IMR-90 (cell line): ENCODE measurements around the gene MAP4K1. TPM values are rescaled to one million over a fixed set of nuclear protein-coding genes. Genes with fewer than 3 reads are reported as not detected.

Source experiments
- ATAC-seq: fragments of 200-7000 bp; cut with Tn5 transposase; 2 replicates; pipeline ENCODE4 v1.9.1; 2020; ENCODE audit warnings: low read depth, mild to moderate bottlenecking, moderate library complexity
- BruUV-seq: library from RNA; stranded (reverse); fragments of 400-500 nt; replicated peaks from 2 replicates; lab custom pipeline; 2021; lab: Mats Ljungman, UMichigan
- CTCF ChIA-PET: fragments of 300-600 bp; formaldehyde crosslinking; extraction: SDS; loops from one replicate; lab custom pipeline; 2021; ENCODE audit warnings: antibody characterized with exemption; lab: Yijun Ruan, JAX
- POLR2A ChIA-PET: fragments of 300-600 bp; sonication (Branson Sonifier 250); formaldehyde crosslinking; loops from one replicate; lab custom pipeline; 2022; ENCODE audit warnings: antibody characterized with exemption; ENCODE audit not compliant: unreplicated experiment; lab: Charles Lee
- DNase-seq: peaks from one replicate; pipeline ENCODE4 v3.0.0; 2013
- H2AFZ ChIP-seq: replicated peaks from 2 replicates; pipeline ENCODE3; 2013; ENCODE audit warnings: low read length, mild to moderate bottlenecking; ENCODE audit not compliant: poor library complexity
- H2AK5ac ChIP-seq: 2 replicates; pipeline ENCODE4 v1.6.1; 2013; ENCODE audit warnings: low read depth, low read length, inconsistent platforms
- H2AK9ac ChIP-seq: replicated peaks from 2 replicates; pipeline ENCODE3; 2013; ENCODE audit warnings: mild to moderate bottlenecking, low read depth, low read length, moderate library complexity; ENCODE audit not compliant: poor library complexity
- H2BK120ac ChIP-seq: 2 replicates; pipeline ENCODE4 v1.6.1; 2013; ENCODE audit warnings: low read depth, low read length, inconsistent platforms
- H2BK15ac ChIP-seq: 3 replicates; pipeline ENCODE4 v1.6.1; 2013; ENCODE audit warnings: low read depth, low read length, inconsistent platforms
- H2BK20ac ChIP-seq: 2 replicates; pipeline ENCODE4 v1.6.1; 2013; ENCODE audit warnings: low read depth, mild to moderate bottlenecking, inconsistent platforms, low read length, moderate library complexity
- H2BK5ac ChIP-seq: 2 replicates; pipeline ENCODE4 v1.6.1; 2013; ENCODE audit warnings: mild to moderate bottlenecking, low read depth, low read length, inconsistent platforms; ENCODE audit not compliant: poor library complexity, severe bottlenecking
- H3K14ac ChIP-seq: replicated peaks from 2 replicates; pipeline ENCODE4 v1.6.1; 2013; ENCODE audit warnings: low read depth, low read length, inconsistent platforms
- H3K18ac ChIP-seq: 2 replicates; pipeline ENCODE4 v1.6.1; 2013; ENCODE audit warnings: low read depth, low read length, control low read depth
- H3K23ac ChIP-seq: 2 replicates; pipeline ENCODE4 v1.6.1; 2013; ENCODE audit warnings: low read depth, low read length, inconsistent platforms
- H3K27ac ChIP-seq: 2 replicates; pipeline ENCODE4 v1.5.1; 2013; ENCODE audit warnings: mild to moderate bottlenecking, control low read depth, low read length; ENCODE audit not compliant: insufficient read depth
- H3K27me3 ChIP-seq: 2 replicates; pipeline ENCODE4 v1.6.1; 2013; ENCODE audit warnings: low read length; ENCODE audit not compliant: control insufficient read depth, insufficient read depth
- H3K36me3 ChIP-seq: 2 replicates; pipeline ENCODE4 v1.6.1; 2013; ENCODE audit warnings: low read length, mixed read lengths; ENCODE audit not compliant: control insufficient read depth, insufficient read depth
- H3K4ac ChIP-seq: 2 replicates; pipeline ENCODE4 v1.6.1; 2013; ENCODE audit warnings: low read depth, low read length, inconsistent platforms
- H3K4me1 ChIP-seq: 2 replicates; pipeline ENCODE4 v1.6.1; 2013; ENCODE audit warnings: low read length, mixed read lengths; ENCODE audit not compliant: control insufficient read depth, insufficient read depth
- H3K4me2 ChIP-seq: 2 replicates; pipeline ENCODE4 v1.6.1; 2013; ENCODE audit warnings: low read depth, mild to moderate bottlenecking, control low read depth, low read length, moderate library complexity
- H3K4me3 ChIP-seq: 2 replicates; pipeline ENCODE4 v1.5.1; 2013; ENCODE audit warnings: low read depth, mild to moderate bottlenecking, control low read depth, low read length, moderate library complexity; ENCODE audit not compliant: insufficient read depth
- H3K56ac ChIP-seq: 2 replicates; pipeline ENCODE4 v1.6.1; 2013; ENCODE audit warnings: low read length, inconsistent platforms; ENCODE audit not compliant: insufficient read depth; ENCODE audit errors: extremely low read depth
- H3K79me1 ChIP-seq, 2 experiments: 2 replicates each; pipeline ENCODE4 v1.6.1; 2013; ENCODE audit warnings: low read length in 2 of 2, inconsistent platforms in 1 of 2, low read depth in 1 of 2
- H3K9ac ChIP-seq: 2 replicates; pipeline ENCODE4 v1.6.1; 2013; ENCODE audit warnings: low read depth, low read length, control low read depth
- H3K9me1 ChIP-seq: 2 replicates; pipeline ENCODE4 v1.6.1; 2013; ENCODE audit warnings: low read length, inconsistent platforms; ENCODE audit not compliant: insufficient read depth
- H3K9me3 ChIP-seq: 2 replicates; pipeline ENCODE4 v1.6.1; 2013; ENCODE audit warnings: low read length; ENCODE audit not compliant: control insufficient read depth, insufficient read depth
- H4K20me1 ChIP-seq: 2 replicates; pipeline ENCODE4 v1.6.1; 2013; ENCODE audit warnings: low read length, inconsistent platforms; ENCODE audit not compliant: insufficient read depth
- H4K5ac ChIP-seq: 2 replicates; pipeline ENCODE4 v1.6.1; 2013; ENCODE audit warnings: mild to moderate bottlenecking, low read depth, low read length, control low read depth
- H4K8ac ChIP-seq, 2 experiments: 2 replicates each; pipeline ENCODE4 v1.6.1; 2013; ENCODE audit warnings: low read depth in 2 of 2, low read length in 2 of 2, control low read depth in 1 of 2, inconsistent platforms in 1 of 2
- H4K91ac ChIP-seq: 2 replicates; pipeline ENCODE4 v1.6.1; 2013; ENCODE audit warnings: low read depth, low read length, inconsistent platforms; ENCODE audit not compliant: insufficient read depth
- CHD1 ChIP-seq: IDR thresholded peaks from 2 replicates; pipeline ENCODE4 v1.6.1; 2012; ENCODE audit warnings: low read depth, low read length, improper control_type of control experiment
- MXI1 ChIP-seq: IDR thresholded peaks from 2 replicates; pipeline ENCODE4 v1.6.1; 2012; ENCODE audit warnings: low read depth, mild to moderate bottlenecking, low read length, moderate library complexity, borderline replicate concordance
- NFE2L2 ChIP-seq: fragments of 150-350 bp; IDR thresholded peaks from 2 replicates; pipeline ENCODE4 v1.6.1; 2016; ENCODE audit warnings: low read depth, mild to moderate bottlenecking, low read length
- RAD21 ChIP-seq: IDR thresholded peaks from 2 replicates; pipeline ENCODE4 v1.6.1; 2012; ENCODE audit warnings: low read length, improper control_type of control experiment
- RFX5 ChIP-seq: IDR thresholded peaks from 2 replicates; pipeline ENCODE4 v1.8.0; 2012; ENCODE audit warnings: low read depth, mild to moderate bottlenecking, low read length, moderate library complexity
- SMC3 ChIP-seq: fragments of 150-350 bp; IDR thresholded peaks from 2 replicates; pipeline ENCODE4 v1.6.1; 2016; ENCODE audit warnings: low read depth, mild to moderate bottlenecking, antibody characterized with exemption, low read length, moderate library complexity
- WGBS, 2 experiments: methylation state at CpG; one replicate each; pipeline versions ENCODE4 v1.1.5 to v1.1.7; 2013; ENCODE audit warnings: missing lambda C conversion rate in 2 of 2; ENCODE audit not compliant: insufficient read length in 1 of 2; ENCODE audit errors: extremely low coverage in 2 of 2; 5-methylcytosine and 5-hydroxymethylcytosine counted together
- dilution Hi-C: fragments of 300-500 bp; cut with HindIII; formaldehyde crosslinking; loops from one replicate; pipeline ENCODE4 v1.14.3; 2018; ENCODE audit warnings: low sequenced_read_pairs; ENCODE audit not compliant: unreplicated experiment
- in situ Hi-C: fragments of 300-500 bp; cut with MboI; formaldehyde crosslinking; loops from 3 replicates; pipeline ENCODE4 v1.14.3; 2019; ENCODE audit warnings: low sequenced_read_pairs, inconsistent platforms, mixed read lengths
- intact Hi-C: fragments of 100-400 bp; cut with micrococcal nuclease; formaldehyde crosslinking; loops from 2 replicates; pipeline ENCODE4 v1.10.0; 2022
- polyA plus RNA-seq, 3 experiments: library from polyadenylated mRNA; depleted of rRNA; stranded (reverse); fragments of >200 nt; gene quantifications; 2 replicates each; pipeline ENCODE4 v1.2.3, GENCODE V29; 2012; ENCODE audit warnings: low replicate concordance in 1 of 3
- total RNA-seq: library from RNA; depleted of rRNA; stranded (reverse); fragments of >200 nt; gene quantifications from 2 replicates; pipeline ENCODE4 v1.2.3, GENCODE V29; 2012
- TF ChIP-seq, protein P1 (sequence below): fragments of 150-350 bp; IDR thresholded peaks from 2 replicates; pipeline ENCODE4 v1.6.1; 2016; ENCODE audit warnings: low read depth, mild to moderate bottlenecking, low read length, moderate library complexity, borderline replicate concordance
- TF ChIP-seq, protein P2 (sequence below): conservative IDR thresholded peaks from 2 replicates; pipeline ENCODE4 v1.5.1; 2012; ENCODE audit warnings: mild to moderate bottlenecking, low read depth, low read length, improper control_type of control experiment

The MAP4K1 gene
- total and polyA plus RNA-seq, 2 of the 4 experiments (the other 2 are of a cell fraction): 0.22 TPM; not detected in 1

DNA sequence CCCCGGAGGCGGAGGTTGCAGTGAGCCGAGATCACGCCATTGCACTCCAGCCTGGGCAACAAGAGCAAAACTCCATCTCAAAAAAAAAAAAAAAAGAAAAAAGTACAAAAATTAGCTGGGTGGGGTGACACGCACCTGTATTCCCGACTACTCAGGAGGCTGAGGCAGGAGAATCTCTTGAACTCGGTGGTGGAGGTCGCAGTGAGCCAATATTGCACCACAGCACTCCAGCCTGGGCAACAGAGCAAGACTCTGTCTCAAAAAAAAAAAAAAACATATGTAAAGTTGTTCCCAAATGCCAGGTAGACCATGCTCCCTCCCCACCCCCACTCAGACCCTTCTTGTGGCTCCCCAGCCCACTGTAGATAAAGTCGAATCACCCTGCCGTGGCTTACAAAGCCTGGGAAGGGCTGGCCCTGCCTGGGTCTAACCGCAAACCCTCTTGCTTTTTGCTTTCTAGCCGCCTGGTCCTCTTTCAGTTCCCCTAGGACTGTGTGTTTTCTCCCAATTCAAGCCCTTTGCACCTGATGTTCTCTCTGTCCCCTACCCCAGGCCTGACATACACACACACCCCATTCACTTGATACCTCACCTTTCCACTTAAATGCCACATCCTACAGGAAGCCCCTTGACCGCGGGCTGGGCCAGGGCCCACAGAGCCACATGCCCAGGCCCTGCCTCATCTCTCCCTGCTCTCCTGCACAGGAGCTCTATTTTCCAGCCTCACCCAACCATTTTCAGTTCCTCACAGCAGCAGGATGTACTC, 34.4 kb downstream of the MAP4K1 start:
- H3K27ac ChIP-seq: no peak overlapping the region
- no peak overlapping the region for H4K91ac ChIP-seq
- H2BK15ac ChIP-seq: no peak overlapping the region
- dilution Hi-C loops (no loop called here), in situ Hi-C loops (no loop called here), intact Hi-C loops (no loop called here)
- ChIA-PET CTCF (no interaction called here), POLR2A (no interaction called here)
- 81% methylated on average over 4 of the region's 14 CpGs; no CpG with 5 or more reads in 1 of the 2 experiments for WGBS, 2 experiments
- H3K36me3 ChIP-seq: no peaks in the 10 kb centered on the region
- no TSS peak for BruUV-seq
- peak overlapping the region; percentile 85 for H2AK9ac ChIP-seq
- ATAC-seq (no peak), DNase-seq (no peak)
- no peak overlapping the region for H3K18ac ChIP-seq
- no peak overlapping the region for H4K8ac ChIP-seq
- no peaks in the 10 kb centered on the region for H3K79me1 ChIP-seq
- H3K9me3 ChIP-seq: no peaks in the 10 kb centered on the region
- TF ChIP-seq NFE2L2: no peak
- no peak for TF ChIP-seq SMC3
- no peak for TF ChIP-seq CHD1
- TF ChIP-seq MXI1: no peak
- no peak for TF ChIP-seq RFX5
- TF ChIP-seq, protein P1, sequence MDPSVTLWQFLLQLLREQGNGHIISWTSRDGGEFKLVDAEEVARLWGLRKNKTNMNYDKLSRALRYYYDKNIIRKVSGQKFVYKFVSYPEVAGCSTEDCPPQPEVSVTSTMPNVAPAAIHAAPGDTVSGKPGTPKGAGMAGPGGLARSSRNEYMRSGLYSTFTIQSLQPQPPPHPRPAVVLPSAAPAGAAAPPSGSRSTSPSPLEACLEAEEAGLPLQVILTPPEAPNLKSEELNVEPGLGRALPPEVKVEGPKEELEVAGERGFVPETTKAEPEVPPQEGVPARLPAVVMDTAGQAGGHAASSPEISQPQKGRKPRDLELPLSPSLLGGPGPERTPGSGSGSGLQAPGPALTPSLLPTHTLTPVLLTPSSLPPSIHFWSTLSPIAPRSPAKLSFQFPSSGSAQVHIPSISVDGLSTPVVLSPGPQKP: no peak
- TF ChIP-seq RAD21: no peak
- TF ChIP-seq, protein P2, sequence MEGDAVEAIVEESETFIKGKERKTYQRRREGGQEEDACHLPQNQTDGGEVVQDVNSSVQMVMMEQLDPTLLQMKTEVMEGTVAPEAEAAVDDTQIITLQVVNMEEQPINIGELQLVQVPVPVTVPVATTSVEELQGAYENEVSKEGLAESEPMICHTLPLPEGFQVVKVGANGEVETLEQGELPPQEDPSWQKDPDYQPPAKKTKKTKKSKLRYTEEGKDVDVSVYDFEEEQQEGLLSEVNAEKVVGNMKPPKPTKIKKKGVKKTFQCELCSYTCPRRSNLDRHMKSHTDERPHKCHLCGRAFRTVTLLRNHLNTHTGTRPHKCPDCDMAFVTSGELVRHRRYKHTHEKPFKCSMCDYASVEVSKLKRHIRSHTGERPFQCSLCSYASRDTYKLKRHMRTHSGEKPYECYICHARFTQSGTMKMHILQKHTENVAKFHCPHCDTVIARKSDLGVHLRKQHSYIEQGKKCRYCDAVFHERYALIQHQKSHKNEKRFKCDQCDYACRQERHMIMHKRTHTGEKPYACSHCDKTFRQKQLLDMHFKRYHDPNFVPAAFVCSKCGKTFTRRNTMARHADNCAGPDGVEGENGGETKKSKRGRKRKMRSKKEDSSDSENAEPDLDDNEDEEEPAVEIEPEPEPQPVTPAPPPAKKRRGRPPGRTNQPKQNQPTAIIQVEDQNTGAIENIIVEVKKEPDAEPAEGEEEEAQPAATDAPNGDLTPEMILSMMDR: no peak
- H3K4ac ChIP-seq: no peak overlapping the region
- H3K23ac ChIP-seq: no peak overlapping the region
- H3K56ac ChIP-seq: no peak overlapping the region
- H3K9ac ChIP-seq: no peak overlapping the region
- H2BK5ac ChIP-seq: no peak overlapping the region
- no peaks in the 10 kb centered on the region for H4K20me1 ChIP-seq
- H3K27me3 ChIP-seq: peaks cover 3% of the 10 kb centered on the region; the same call in 1 of the 2 replicates
- H2AK5ac ChIP-seq: no peak overlapping the region
- H2BK120ac ChIP-seq: no peak overlapping the region
- no peak overlapping the region for H3K4me3 ChIP-seq
- H3K4me2 ChIP-seq: no peak overlapping the region
- no peaks in the 10 kb centered on the region for H3K9me1 ChIP-seq
- no peak overlapping the region for H2BK20ac ChIP-seq
- H4K5ac ChIP-seq: no peak overlapping the region
- H3K14ac ChIP-seq: no peak overlapping the region
- peak overlapping the region; percentile 43 for H2AFZ ChIP-seq
- H3K4me1 ChIP-seq: no peaks in the 10 kb centered on the region
